ENCODE data around the gene HAUS5. TPM values are rescaled to one million over a fixed set of nuclear protein-coding genes. Genes with fewer than 3 reads are reported as not detected.

The HAUS5 gene
- total and polyA plus RNA-seq, 2 of the 8 experiments (the other 6 are each of a cell fraction or from before 2014, with no cell fraction given), result 13.8 to 25.7 TPM

DNA sequence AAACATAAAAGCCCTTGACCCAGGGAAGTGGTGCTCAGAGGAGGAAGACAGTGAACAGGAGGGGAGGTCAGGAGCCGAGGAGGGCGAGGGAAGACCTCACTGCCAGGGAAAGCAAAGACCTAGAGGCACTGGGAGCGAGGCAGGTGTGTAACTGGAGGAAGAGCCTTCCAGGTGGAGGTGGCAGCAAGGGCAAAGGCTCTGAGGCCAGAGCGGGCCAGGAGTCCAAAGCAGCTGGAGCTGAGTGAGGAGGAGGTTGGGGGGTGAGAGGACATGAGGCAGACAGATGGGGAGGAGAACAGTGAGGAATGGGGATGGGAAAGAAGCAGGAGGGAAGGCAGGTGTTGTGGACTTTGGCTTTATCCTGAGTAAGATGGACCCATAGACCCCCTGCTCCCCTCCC is 57.4 kb downstream of the HAUS5 start (continued):
- TF ChIP-seq, protein P1, sequence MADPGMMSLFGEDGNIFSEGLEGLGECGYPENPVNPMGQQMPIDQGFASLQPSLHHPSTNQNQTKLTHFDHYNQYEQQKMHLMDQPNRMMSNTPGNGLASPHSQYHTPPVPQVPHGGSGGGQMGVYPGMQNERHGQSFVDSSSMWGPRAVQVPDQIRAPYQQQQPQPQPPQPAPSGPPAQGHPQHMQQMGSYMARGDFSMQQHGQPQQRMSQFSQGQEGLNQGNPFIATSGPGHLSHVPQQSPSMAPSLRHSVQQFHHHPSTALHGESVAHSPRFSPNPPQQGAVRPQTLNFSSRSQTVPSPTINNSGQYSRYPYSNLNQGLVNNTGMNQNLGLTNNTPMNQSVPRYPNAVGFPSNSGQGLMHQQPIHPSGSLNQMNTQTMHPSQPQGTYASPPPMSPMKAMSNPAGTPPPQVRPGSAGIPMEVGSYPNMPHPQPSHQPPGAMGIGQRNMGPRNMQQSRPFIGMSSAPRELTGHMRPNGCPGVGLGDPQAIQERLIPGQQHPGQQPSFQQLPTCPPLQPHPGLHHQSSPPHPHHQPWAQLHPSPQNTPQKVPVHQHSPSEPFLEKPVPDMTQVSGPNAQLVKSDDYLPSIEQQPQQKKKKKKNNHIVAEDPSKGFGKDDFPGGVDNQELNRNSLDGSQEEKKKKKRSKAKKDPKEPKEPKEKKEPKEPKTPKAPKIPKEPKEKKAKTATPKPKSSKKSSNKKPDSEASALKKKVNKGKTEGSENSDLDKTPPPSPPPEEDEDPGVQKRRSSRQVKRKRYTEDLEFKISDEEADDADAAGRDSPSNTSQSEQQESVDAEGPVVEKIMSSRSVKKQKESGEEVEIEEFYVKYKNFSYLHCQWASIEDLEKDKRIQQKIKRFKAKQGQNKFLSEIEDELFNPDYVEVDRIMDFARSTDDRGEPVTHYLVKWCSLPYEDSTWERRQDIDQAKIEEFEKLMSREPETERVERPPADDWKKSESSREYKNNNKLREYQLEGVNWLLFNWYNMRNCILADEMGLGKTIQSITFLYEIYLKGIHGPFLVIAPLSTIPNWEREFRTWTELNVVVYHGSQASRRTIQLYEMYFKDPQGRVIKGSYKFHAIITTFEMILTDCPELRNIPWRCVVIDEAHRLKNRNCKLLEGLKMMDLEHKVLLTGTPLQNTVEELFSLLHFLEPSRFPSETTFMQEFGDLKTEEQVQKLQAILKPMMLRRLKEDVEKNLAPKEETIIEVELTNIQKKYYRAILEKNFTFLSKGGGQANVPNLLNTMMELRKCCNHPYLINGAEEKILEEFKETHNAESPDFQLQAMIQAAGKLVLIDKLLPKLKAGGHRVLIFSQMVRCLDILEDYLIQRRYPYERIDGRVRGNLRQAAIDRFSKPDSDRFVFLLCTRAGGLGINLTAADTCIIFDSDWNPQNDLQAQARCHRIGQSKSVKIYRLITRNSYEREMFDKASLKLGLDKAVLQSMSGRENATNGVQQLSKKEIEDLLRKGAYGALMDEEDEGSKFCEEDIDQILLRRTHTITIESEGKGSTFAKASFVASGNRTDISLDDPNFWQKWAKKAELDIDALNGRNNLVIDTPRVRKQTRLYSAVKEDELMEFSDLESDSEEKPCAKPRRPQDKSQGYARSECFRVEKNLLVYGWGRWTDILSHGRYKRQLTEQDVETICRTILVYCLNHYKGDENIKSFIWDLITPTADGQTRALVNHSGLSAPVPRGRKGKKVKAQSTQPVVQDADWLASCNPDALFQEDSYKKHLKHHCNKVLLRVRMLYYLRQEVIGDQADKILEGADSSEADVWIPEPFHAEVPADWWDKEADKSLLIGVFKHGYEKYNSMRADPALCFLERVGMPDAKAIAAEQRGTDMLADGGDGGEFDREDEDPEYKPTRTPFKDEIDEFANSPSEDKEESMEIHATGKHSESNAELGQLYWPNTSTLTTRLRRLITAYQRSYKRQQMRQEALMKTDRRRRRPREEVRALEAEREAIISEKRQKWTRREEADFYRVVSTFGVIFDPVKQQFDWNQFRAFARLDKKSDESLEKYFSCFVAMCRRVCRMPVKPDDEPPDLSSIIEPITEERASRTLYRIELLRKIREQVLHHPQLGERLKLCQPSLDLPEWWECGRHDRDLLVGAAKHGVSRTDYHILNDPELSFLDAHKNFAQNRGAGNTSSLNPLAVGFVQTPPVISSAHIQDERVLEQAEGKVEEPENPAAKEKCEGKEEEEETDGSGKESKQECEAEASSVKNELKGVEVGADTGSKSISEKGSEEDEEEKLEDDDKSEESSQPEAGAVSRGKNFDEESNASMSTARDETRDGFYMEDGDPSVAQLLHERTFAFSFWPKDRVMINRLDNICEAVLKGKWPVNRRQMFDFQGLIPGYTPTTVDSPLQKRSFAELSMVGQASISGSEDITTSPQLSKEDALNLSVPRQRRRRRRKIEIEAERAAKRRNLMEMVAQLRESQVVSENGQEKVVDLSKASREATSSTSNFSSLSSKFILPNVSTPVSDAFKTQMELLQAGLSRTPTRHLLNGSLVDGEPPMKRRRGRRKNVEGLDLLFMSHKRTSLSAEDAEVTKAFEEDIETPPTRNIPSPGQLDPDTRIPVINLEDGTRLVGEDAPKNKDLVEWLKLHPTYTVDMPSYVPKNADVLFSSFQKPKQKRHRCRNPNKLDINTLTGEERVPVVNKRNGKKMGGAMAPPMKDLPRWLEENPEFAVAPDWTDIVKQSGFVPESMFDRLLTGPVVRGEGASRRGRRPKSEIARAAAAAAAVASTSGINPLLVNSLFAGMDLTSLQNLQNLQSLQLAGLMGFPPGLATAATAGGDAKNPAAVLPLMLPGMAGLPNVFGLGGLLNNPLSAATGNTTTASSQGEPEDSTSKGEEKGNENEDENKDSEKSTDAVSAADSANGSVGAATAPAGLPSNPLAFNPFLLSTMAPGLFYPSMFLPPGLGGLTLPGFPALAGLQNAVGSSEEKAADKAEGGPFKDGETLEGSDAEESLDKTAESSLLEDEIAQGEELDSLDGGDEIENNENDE (IDR thresholded peaks at IDR 0.05; ENCODE audit: insufficient replicate concordance, low read length), result no peak
- TF ChIP-seq TBP (IDR thresholded peaks at IDR 0.05; ENCODE audit: low read depth, low read length), result no peak
- TF ChIP-seq RBBP5 (IDR thresholded peaks at IDR 0.05; ENCODE audit: borderline replicate concordance, low read depth, low read length), result no peak
- no peak for TF ChIP-seq KDM1A (IDR thresholded peaks at IDR 0.05; ENCODE audit: borderline replicate concordance, low read length)
- TF ChIP-seq, protein P2, sequence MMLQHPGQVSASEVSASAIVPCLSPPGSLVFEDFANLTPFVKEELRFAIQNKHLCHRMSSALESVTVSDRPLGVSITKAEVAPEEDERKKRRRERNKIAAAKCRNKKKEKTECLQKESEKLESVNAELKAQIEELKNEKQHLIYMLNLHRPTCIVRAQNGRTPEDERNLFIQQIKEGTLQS (IDR thresholded peaks at IDR 0.05; ENCODE audit: insufficient read depth, low read depth, low read length), result no peak
- no peak for TF ChIP-seq CBX8 (IDR thresholded peaks at IDR 0.05; ENCODE audit: borderline replicate concordance, low read depth, low read length)
- no peak for TF ChIP-seq SUZ12 (IDR thresholded peaks at IDR 0.05; ENCODE audit: low read length)
- TF ChIP-seq EZH2 (IDR thresholded peaks at IDR 0.05; ENCODE audit: low read depth, low read length, severe bottlenecking), result no peak
- TF ChIP-seq NRF1 (IDR thresholded peaks at IDR 0.05; ENCODE audit: low read depth, low read length), result no peak
- no peak for TF ChIP-seq SIX5 (IDR thresholded peaks at IDR 0.05; ENCODE audit: low read depth, low read length)
- no peak for TF ChIP-seq SP4 (IDR thresholded peaks at IDR 0.05; ENCODE audit: low read length)
- no peak for TF ChIP-seq PHF8 (conservative IDR thresholded peaks at IDR 0.05; ENCODE audit: low read depth, low read length)
